Esophagus squamous epithelium (tissue), 5 donors: ENCODE measurements around the gene MRPL48. TPM values are rescaled to one million over a fixed set of nuclear protein-coding genes. Genes with fewer than 3 reads are reported as not detected.
"Not testable (repeated sequence)": the region's sequence is repeated elsewhere in the genome, so short reads cannot be mapped to it uniquely, and the experiment has no call there.

Experiments used
- DNase-seq: peaks from one replicate; lab custom pipeline; 2025; lab: John Stamatoyannopoulos, UW
- H3K27ac ChIP-seq, 4 donors: fragments of 200-600 bp; sonication (generic); one replicate each; pipeline ENCODE4 v1.5.1; 2016 to 2019; ENCODE audit warnings: mild to moderate bottlenecking in 1 of 4
- H3K27me3 ChIP-seq, 4 donors: fragments of 200-600 bp; sonication (generic); 1 replicate in 3 of 4; 2 replicates in 1 of 4; pipeline versions ENCODE4 v1.5.1 to v1.6.0; 2017 to 2021; ENCODE audit warnings: antibody characterized with exemption in 1 of 4
- H3K36me3 ChIP-seq, 3 donors: fragments of 200-600 bp; sonication (generic); one replicate each; pipeline ENCODE4 v1.5.1; 2016 to 2019
- H3K4me1 ChIP-seq, 3 donors: fragments of 200-600 bp; sonication (generic); one replicate each; pipeline ENCODE4 v1.5.1; 2017 to 2019
- H3K4me3 ChIP-seq, 4 donors: fragments of 200-600 bp; sonication (generic); 1 replicate in 3 of 4; 2 replicates in 1 of 4; pipeline ENCODE4 v1.5.1; 2016 to 2019; ENCODE audit warnings: mild to moderate bottlenecking in 2 of 4, moderate library complexity in 1 of 4
- H3K9me3 ChIP-seq, 3 donors: fragments of 200-600 bp; sonication (generic); one replicate each; pipeline ENCODE4 v1.5.1; 2016 to 2019
- CTCF ChIP-seq, 6 experiments: fragments of 450-650 bp in 4 of 6; fragments of 200-600 bp in 2 of 6; sonication (generic) in 2 of 6; IDR thresholded peaks; one replicate each; pipeline ENCODE4 v1.5.1; 2016 to 2019; ENCODE audit warnings: antibody characterized with exemption in 6 of 6, mild to moderate bottlenecking in 4 of 6, moderate library complexity in 4 of 6
- POLR2A ChIP-seq, 4 donors: fragments of 450-650 bp; IDR thresholded peaks; one replicate each; pipeline ENCODE4 v1.6.1; 2017; ENCODE audit warnings: antibody characterized with exemption in 4 of 4, mild to moderate bottlenecking in 4 of 4, moderate library complexity in 3 of 4
- WGBS, 2 donors: methylation state at CpG; one replicate each; pipeline ENCODE4 v1.1.5; 2018; 5-methylcytosine and 5-hydroxymethylcytosine counted together
- intact Hi-C: fragments of 100-400 bp; cut with DNase I; formaldehyde crosslinking; loops from one replicate; pipeline ENCODE4 v1.15.0; 2022
- total RNA-seq, 4 donors: library from RNA; depleted of rRNA; stranded (reverse); fragments of >200 nt; gene quantifications; one replicate each; pipeline ENCODE4 v1.1.0, GENCODE V29; 2016
- donor health status: DM: yes; HTN: yes; CAD: no.

The MRPL48 gene
- total RNA-seq, 4 donors from 2014 or later = 9.2 to 23.5 (median 18.8) TPM

- H3K27me3 ChIP-seq = no peaks in the 10 kb centered on the region
- no peak for DNase-seq
- WGBS, 2 donors = 21 to 50% methylated on average over 8 of the region's 8 CpGs
- peaks cover 19 to 49% (median 22%) of the 10 kb centered on the region in 3 donors for H3K4me1 ChIP-seq
- intact Hi-C loops = no loop called here
- TF ChIP-seq POLR2A (IDR thresholded peaks at IDR 0.05) (no peak), CTCF (IDR thresholded peaks at IDR 0.05) (no peak)
- H3K36me3 ChIP-seq = peaks cover 0 to 46% (median 18%) of the 10 kb centered on the region in 3 donors
- peak overlapping the region; percentile 62 to 95 (median 78) for H3K4me3 ChIP-seq
- H3K27ac ChIP-seq = peak overlapping the region in 3 of 4 donors; percentile 79 to 92 (median 88)
- no peaks in the 10 kb centered on the region for H3K9me3 ChIP-seq
Measured at GRCh38 chr11:73875840-73876239, 88.2 kb downstream of the MRPL48 start.

GRCh38 chr11:73876424-73877310 is 89.0 kb downstream of the MRPL48 start, which contains the start of the genes COA4 and PAAF1:
COA4 (minus strand) TSS chr11:73876846; CDS start chr11:73873378, 3,468 bp downstream.
PAAF1 (plus strand) TSS chr11:73876999; CDS start chr11:73877022, 23 bp downstream.
- 0% methylated on average over 27 to 47 of the region's 57 CpGs for WGBS, 2 donors
- Histone ChIP-seq H3K9me3 (no peaks in the 10 kb centered on the region), H3K4me1 (peaks cover 19 to 49% (median 22%) of the 10 kb centered on the region in 3 donors), H3K4me3 (peak within 1 kb of the TSS; percentile 62 to 95 (median 78)), H3K36me3 (peaks cover 0 to 38% (median 16%) of the 10 kb centered on the region in 3 donors), H3K27ac (peak within 1 kb of the TSS; percentile 79 to 92 (median 88)), H3K27me3 (no peaks in the 10 kb centered on the region)
- intact Hi-C loops = no loop called here
- TF ChIP-seq POLR2A (IDR thresholded peaks at IDR 0.05) = peak in 3 of 4 donors; percentile 21 to 62 (median 59)
- peak in 1 of 6 experiments; percentile 6 for TF ChIP-seq CTCF (IDR thresholded peaks at IDR 0.05)
- DNase-seq = peak; percentile 56

- TF ChIP-seq POLR2A (IDR thresholded peaks at IDR 0.05) = no peak
- no peak for TF ChIP-seq CTCF (IDR thresholded peaks at IDR 0.05)
- 17 to 47% methylated on average over 1 of the region's 1 CpG for WGBS, 2 donors
- intact Hi-C loops = no loop called here
- Histone ChIP-seq H3K4me3 (no peak overlapping the region), H3K36me3 (peaks cover 0 to 23% (median 0%) of the 10 kb centered on the region in 3 donors), H3K27me3 (no peaks in the 10 kb centered on the region), H3K4me1 (peaks cover 19 to 49% (median 22%) of the 10 kb centered on the region in 3 donors), H3K27ac (peak overlapping the region in 2 of 4 donors; percentile 31 to 51), H3K9me3 (no peaks in the 10 kb centered on the region)
- no peak for DNase-seq
Measured at GRCh38 chr11:73878771-73879170, 91.1 kb downstream of the MRPL48 start.

GRCh38 chr11:73880449-73880848 is 92.8 kb downstream of the MRPL48 start:
- 88% methylated on average over 9 to 10 of the region's 10 CpGs for WGBS, 2 donors
- H3K9me3 ChIP-seq, DNase-seq, intact Hi-C loops, H3K27ac ChIP-seq, H3K27me3 ChIP-seq, H3K4me3 ChIP-seq: not testable (repeated sequence)
- peaks cover 0 to 19% (median 0%) of the 10 kb centered on the region in 3 donors for H3K36me3 ChIP-seq
- peaks cover 14 to 36% (median 18%) of the 10 kb centered on the region in 3 donors for H3K4me1 ChIP-seq

- intact Hi-C loops = no loop called here
Measured at GRCh38 chr11:73883856-73884255, 96.2 kb downstream of the MRPL48 start.

More at GRCh38 chr11:73883856-73884255, 96.2 kb downstream of the MRPL48 start:
- H3K9me3 ChIP-seq = no peaks in the 10 kb centered on the region
- WGBS, 2 donors = 89 to 98% methylated on average over 2 of the region's 2 CpGs
- TF ChIP-seq CTCF (IDR thresholded peaks at IDR 0.05) = no peak
- TF ChIP-seq POLR2A (IDR thresholded peaks at IDR 0.05) = no peak
- H3K27ac ChIP-seq = no peak overlapping the region
- H3K27me3 ChIP-seq = no peaks in the 10 kb centered on the region
- no peak overlapping the region for H3K4me3 ChIP-seq
- no peak for DNase-seq
- peaks cover 0 to 37% (median 0%) of the 10 kb centered on the region in 3 donors for H3K36me3 ChIP-seq
- H3K4me1 ChIP-seq = peaks cover 0 to 10% (median 3%) of the 10 kb centered on the region in 3 donors
